ENCODE measurements around the gene OLFML2B. TPM values are rescaled to one million over a fixed set of nuclear protein-coding genes. Genes with fewer than 3 reads are reported as not detected.
"Not testable (repeated sequence)": the region's sequence is repeated elsewhere in the genome, so short reads cannot be mapped to it uniquely, and the experiment has no call there.

Gene OLFML2B
- total RNA-seq (2014; rRNA removed; shearing (Covaris generic); ENCODE audit: low replicate concordance), result 0.20 TPM in 1 of 2 replicates, not detected in the other

DNA sequence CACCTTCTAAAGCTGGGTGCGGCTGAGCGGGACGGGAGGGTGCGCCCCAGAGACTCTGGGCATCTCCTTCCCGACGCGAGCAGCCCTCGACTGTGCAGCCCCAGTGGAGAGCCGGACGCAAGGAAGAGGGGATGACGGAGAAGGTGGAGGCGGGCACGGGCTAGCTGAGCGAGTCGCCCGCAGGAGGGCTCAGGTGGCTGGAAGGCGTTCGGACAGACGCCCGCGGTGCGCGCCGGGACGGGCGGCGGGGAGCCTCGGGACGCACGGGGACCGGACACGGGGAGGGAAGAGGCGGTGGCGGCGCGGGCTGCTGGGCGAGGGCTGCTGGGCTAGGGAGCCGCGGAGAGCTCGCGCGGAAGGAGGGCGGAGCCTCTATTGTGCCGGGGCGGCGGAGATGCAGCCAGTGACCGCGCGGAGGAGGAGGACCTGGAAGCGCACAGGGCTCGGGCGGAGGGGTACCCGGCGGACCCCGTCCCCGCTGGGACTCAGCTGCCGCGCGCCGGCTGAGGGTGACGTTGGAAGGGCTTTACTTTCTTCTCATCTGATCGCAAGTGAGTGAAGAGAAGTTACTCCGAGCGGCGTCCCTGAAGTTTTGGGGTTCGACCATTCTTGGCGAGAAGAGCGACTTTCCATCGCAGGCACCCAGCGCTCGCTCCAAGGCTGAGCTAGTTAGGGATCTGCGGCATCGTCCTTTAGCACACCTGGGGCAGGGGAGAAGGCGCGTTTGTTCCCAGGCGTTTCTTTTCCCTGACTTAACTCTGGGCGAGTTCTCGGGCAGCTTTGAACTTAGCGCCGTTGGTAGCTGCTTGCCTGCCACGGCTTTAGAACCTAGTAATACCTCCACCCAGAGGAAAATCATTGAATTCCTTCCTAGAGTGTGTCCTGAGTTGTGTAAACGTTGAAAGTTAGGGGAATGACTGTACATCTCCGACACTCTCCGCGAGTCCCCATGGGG, at the start of gene OLFML2B:
Gene OLFML2B (minus strand): TSS at position 323 of the 955 bp plus-strand sequence. CDS start 439 bp downstream, outside the sequence.
- peak; percentile 68 for DNase-seq
- Histone ChIP-seq H3K27me3 (no peaks in the 10 kb centered on the region), H3K4me3 (peak within 1 kb of the TSS; percentile 59), H3K9me3 (peaks cover 13% of the 10 kb centered on the region), H3K36me3 (no peaks in the 10 kb centered on the region)

DNA sequence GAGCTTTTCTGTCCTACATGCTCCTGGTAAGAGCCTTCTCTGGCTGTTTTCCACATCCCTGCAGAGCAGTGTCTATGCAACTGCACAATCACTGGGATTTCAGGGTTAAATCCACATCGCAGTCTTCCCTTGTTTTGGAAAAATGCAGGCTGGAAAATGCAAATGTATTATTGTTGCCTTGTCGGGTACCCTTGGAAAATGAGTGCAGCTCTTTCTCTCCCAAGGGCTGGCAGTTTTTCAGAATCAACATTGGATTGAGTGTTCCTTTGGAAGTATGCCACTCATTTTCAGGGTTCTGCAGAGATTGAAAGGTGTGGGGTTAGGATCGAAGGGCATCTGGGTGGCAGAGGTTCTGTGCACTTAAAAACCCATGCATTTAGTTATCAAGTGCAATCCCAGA, 49.1 kb upstream of the OLFML2B start:
- Histone ChIP-seq H3K4me3 (no peak overlapping the region), H3K36me3 (no peaks in the 10 kb centered on the region), H3K27me3 (peaks cover 33% of the 10 kb centered on the region), H3K9me3 (no peaks in the 10 kb centered on the region; the same call in 1 of the 2 replicates)
- DNase-seq, result no peak

DNA sequence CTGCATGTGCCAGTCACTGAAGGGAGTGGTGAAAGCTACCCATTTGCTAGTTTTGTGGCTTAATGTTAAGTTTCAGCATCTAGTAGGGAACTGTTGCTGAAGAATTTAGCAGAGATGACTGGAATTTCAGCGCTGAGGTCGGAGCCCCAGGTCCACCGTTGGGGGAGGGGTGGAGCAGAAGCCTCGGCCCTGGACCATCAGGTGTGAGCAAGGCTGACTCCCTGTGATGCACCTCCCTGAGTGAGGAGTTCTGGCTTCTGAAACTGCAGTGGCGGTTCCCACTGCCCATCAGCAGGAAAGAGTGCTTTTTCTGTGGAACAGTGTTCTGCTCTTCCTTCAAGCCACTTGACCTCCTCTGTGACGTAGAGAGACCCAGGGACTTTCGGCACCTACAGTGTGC, 47.2 kb upstream of the OLFML2B start:
- no peaks in the 10 kb centered on the region for H3K36me3 ChIP-seq
- peaks cover 35% of the 10 kb centered on the region for H3K27me3 ChIP-seq
- no peak for DNase-seq
- H3K4me3 ChIP-seq, result no peak overlapping the region
- H3K9me3 ChIP-seq, result no peaks in the 10 kb centered on the region; the same call in 1 of the 2 replicates

DNA sequence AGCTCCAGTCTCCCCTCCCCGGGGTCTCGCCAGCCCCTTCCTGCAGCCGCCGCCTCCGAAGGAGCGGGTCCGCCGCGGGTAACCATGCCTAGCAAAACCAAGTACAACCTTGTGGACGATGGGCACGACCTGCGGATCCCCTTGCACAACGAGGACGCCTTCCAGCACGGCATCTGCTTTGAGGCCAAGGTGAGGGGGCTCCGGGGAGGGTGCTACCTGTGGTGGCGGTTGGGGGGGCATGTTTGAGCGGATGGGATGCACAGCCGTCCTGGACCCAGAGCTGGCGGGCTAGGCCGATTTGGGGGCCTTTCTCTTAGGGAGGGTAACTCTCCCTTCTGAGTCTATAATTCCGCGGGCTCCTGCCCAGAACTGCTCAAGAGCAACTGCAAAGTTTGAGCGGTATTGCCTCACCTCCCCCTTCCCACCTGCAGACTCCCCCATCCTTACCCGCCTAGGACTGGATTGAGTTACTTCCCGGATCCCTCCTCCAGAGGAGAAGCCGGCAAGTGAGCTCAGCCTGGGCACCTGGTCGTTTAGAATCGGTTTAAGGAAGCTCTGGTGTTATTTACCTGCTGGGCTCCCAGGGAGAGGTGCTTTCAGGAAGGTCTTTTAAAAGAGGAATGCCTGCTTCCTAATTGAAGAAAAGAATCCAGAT, 46.6 kb upstream of the OLFML2B start:
- DNase-seq, result no peak
- Histone ChIP-seq H3K36me3 (no peaks in the 10 kb centered on the region), H3K27me3 (peaks cover 35% of the 10 kb centered on the region), H3K9me3 (no peaks in the 10 kb centered on the region; the same call in 1 of the 2 replicates), H3K4me3 (peak overlapping the region; percentile 47; the same call in 1 of the 2 replicates)

DNA sequence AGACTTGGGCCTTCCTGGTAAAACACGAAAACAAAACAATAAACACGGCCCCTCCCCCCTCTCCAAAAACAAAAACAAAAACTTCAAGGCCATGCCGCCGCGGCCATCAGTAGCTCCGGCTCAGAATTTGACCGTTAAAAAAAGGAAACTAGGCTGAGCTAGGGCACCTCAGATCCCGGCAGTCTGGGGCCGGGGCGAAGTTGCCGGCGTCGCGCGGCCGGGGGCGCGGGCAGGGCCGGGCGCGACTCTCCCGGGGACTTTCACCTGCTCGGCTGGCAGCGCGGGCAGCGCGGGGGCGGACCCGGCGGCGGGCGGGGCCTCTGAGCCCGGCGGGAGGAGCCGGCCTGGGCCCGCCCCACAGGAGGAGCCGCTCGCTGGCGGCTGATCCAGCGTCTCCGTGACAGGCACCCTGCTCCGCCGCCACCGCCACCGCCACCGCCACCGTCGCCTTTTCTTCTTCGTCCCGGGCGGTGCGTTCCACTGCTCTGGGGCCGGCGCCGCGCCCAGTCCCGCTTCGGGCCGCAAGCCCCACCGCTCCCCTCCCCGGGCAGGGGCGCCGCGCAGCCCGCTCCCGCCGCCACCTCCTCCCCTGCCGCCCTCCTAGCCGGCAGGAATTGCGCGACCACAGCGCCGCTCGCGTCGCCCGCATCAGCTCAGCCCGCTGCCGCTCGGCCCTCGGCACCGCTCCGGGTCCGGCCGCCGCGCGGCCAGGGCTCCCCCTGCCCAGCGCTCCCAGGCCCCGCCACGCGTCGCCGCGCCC, 45.8 kb upstream of the OLFML2B start, which contains the start of gene NOS1AP:
Gene NOS1AP (plus strand): TSS at position 358 of the 760 bp plus-strand sequence. CDS start 487 bp downstream, outside the sequence.
- Histone ChIP-seq H3K9me3 (no peaks in the 10 kb centered on the region; the same call in 1 of the 2 replicates), H3K36me3 (no peaks in the 10 kb centered on the region; the same call in 1 of the 2 replicates), H3K27me3 (peaks cover 35% of the 10 kb centered on the region), H3K4me3 (peak within 1 kb of the TSS; percentile 47)
- DNase-seq, result peak; percentile 73

DNA sequence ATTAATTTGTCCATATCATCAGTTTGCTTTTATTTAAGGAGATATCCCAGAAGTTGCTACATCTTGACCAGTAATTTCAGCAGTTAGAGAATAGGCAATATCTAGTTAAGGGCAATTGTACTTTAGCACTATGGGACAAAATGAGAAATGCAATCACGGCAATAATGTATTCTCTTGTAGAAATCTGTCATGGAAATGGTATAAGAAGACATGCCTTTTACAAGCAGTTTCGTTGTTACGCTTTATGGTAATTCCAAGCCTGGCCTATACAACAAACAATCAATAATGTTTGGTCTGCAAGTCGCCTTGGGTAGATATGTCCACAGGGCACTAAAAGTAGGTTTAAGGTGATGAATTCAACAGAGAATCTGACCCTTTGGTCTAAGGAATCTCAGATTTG, 44.6 kb upstream of the OLFML2B start:
- no peaks in the 10 kb centered on the region; the same call in 1 of the 2 replicates for H3K36me3 ChIP-seq
- no peak overlapping the region for H3K4me3 ChIP-seq
- no peaks in the 10 kb centered on the region for H3K9me3 ChIP-seq
- peaks cover 33% of the 10 kb centered on the region for H3K27me3 ChIP-seq
- DNase-seq, result no peak

DNA sequence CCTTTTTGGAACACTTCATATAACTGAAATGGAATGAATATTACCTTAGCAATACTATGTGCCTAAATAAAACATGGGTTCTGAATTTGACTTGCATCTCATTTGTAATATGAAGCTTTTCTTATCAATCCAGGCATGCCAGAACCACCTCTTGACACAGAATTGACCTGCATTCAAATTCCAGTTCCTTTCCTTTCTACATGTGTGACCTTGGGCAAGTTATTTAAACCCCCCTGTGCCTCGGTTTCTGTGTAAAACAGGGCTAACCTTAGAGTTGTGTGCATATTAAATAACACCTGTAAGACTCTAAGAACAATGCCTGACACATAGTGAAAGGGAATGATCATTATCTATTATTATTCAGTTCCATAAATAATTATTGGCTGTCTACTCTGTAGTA, 43.8 kb upstream of the OLFML2B start:
- Histone ChIP-seq H3K4me3 (no peak overlapping the region), H3K27me3 (peaks cover 31% of the 10 kb centered on the region), H3K9me3 (no peaks in the 10 kb centered on the region), H3K36me3 (no peaks in the 10 kb centered on the region; the same call in 1 of the 2 replicates)
- DNase-seq, result no peak

DNA sequence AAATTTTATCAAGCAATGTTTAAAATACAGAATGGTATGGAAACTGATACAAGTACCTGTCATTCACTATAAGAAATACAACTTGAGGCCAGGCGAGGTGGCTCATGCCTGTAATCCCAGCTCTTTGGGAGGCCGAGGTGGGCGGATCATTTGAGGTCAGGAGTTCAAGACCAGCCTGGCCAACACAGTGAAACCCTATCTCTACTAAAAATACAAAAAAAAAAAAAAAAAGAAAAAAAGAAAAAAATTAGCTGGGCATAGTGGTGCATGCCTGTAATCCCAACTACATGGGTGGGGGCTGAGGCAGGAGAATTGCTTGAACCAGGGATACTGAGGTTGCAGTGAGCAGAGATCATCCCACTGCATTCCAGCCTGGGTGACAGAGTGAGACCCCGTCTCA, 43.2 kb upstream of the OLFML2B start:
- not testable (repeated sequence) for H3K9me3 ChIP-seq, DNase-seq, H3K4me3 ChIP-seq, H3K36me3 ChIP-seq
- H3K27me3 ChIP-seq, result peaks cover 26% of the 10 kb centered on the region

DNA sequence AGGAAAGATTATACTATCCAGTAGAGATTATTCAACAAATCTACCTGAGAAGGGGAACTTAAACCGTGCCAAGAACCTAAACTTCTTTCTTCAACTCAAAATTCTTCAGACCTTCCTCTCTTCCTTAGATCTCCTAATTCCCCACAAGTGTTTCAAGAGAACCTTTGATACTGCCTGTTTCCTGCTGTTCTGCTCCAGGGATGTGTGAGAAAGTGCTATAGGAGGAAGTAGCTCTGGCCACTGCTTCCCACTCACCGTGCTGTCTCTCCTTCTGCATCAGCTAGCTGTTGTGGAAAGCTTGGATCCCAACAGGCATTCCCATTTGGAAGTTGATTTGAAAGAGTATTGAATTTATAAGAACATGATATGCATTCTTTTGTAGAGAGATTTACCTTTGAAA, 41.3 kb upstream of the OLFML2B start:
- no peaks in the 10 kb centered on the region; the same call in 1 of the 2 replicates for H3K36me3 ChIP-seq
- no peaks in the 10 kb centered on the region for H3K9me3 ChIP-seq
- DNase-seq, result no peak
- peaks cover 8% of the 10 kb centered on the region for H3K27me3 ChIP-seq
- no peak overlapping the region for H3K4me3 ChIP-seq

DNA sequence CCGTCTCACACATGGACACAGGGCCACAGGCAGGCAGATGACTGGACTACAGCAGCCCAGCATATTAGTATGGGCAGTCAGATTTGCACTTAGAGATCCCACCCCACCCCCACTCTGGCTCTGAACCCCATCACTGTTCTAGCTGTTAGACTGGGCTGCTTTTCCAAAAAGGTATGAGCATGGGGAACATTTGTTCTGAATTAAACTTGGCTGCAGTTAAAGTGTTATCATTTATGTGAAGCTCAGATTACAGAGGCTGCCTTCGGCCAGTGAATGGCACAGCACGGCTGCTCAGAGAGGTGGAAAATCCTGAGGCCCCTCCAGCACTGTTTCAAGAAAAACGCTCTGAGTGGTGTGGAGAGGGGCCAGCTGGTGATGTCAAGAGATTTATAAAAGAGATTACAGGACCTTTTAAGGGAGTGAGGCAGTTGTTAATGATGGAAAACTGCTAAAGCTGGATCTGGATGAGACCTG, 38.9 kb upstream of the OLFML2B start:
- Histone ChIP-seq H3K36me3 (no peaks in the 10 kb centered on the region; the same call in 1 of the 2 replicates), H3K4me3 (no peak overlapping the region), H3K9me3 (no peaks in the 10 kb centered on the region), H3K27me3 (peaks cover 2% of the 10 kb centered on the region; the same call in 1 of the 2 replicates)
- DNase-seq, result peak; percentile 9

DNA sequence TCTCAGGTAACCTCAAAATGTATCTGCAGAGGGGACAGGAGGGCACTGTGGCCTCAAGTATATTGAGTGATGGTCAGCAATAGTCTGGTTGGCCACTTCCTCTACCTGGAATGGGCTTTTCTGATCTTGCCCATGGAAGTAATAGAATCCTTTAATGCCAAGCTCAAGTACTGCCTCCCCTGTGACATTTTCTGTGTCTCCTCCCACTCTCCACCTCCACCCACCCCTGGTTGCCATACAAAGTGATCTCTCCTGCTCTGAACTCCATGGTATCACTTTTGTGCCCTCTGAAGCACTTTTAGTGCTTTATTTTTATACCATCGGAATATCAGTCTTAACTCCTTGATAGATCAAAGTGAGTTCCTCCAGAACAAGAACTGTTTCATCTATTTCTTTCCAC, 36.6 kb upstream of the OLFML2B start:
- no peaks in the 10 kb centered on the region; the same call in 1 of the 2 replicates for H3K27me3 ChIP-seq
- no peaks in the 10 kb centered on the region; the same call in 1 of the 2 replicates for H3K36me3 ChIP-seq
- no peaks in the 10 kb centered on the region for H3K9me3 ChIP-seq
- DNase-seq, result no peak
- no peak overlapping the region for H3K4me3 ChIP-seq

DNA sequence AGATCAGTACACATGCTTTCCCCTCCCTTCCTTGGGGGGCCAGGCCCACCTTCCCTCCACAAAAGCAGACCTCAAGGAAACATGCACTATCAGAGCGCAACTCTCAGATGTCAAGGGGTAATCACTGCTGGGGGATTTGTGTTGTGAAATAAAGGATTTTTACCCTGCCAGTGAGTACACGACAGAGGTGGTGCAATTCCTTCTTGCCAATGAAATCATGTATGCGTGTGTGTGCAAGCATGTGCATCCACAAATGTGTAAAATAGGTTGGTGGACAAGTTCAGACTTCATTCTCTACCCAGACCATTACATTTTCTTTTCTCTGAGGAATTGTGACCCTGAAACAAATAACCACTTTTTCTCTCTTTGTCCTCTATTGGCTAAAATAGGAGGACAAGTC, 36.1 kb upstream of the OLFML2B start:
- H3K9me3 ChIP-seq, result no peaks in the 10 kb centered on the region
- no peak overlapping the region for H3K4me3 ChIP-seq
- no peak for DNase-seq
- no peaks in the 10 kb centered on the region for H3K36me3 ChIP-seq
- H3K27me3 ChIP-seq, result no peaks in the 10 kb centered on the region; the same call in 1 of the 2 replicates

DNA sequence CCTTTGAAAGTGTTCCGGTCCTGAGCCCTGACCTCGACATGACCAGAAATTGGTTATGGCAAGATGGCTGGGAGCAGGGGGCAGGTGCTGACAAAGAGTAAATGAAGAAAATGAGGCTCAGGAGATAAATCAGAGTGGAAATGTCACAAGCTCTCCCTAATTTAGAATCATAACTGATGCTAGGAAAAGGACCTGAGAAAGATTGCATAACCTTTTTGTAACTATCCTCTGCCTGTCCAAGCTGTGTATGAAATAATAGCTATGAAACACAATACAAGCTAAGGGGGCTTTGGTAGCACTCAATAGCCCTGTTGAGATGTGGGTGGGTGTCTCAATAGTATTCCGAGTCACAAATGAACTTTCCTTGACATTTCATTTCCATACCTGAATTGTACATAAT, 32.9 kb upstream of the OLFML2B start:
- DNase-seq, result no peak
- H3K4me3 ChIP-seq, result no peak overlapping the region
- no peaks in the 10 kb centered on the region for H3K9me3 ChIP-seq
- H3K27me3 ChIP-seq, result no peaks in the 10 kb centered on the region; the same call in 1 of the 2 replicates
- no peaks in the 10 kb centered on the region for H3K36me3 ChIP-seq

DNA sequence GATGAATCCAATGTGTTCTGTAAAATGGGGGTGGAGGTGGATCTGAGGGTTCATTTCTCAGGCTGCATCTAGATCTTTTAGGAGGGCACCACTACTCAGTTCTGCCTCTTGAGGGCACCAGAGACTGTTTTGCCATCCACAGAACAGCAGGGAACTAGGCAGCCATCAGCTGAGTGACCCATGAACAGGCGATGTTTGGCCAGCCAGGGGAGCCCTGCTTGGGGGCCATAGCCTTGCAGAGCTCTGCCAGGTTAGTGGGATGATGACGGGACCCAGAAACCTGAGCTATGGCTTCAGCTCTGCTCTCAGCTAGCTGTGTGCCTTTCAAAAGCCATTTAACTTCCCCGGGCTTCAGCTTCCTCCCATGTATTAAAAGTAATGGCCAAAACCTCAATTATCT, 32.4 kb upstream of the OLFML2B start:
- no peaks in the 10 kb centered on the region for H3K36me3 ChIP-seq
- H3K4me3 ChIP-seq, result no peak overlapping the region
- H3K27me3 ChIP-seq, result no peaks in the 10 kb centered on the region; the same call in 1 of the 2 replicates
- no peaks in the 10 kb centered on the region for H3K9me3 ChIP-seq
- peak; percentile 57 for DNase-seq

DNA sequence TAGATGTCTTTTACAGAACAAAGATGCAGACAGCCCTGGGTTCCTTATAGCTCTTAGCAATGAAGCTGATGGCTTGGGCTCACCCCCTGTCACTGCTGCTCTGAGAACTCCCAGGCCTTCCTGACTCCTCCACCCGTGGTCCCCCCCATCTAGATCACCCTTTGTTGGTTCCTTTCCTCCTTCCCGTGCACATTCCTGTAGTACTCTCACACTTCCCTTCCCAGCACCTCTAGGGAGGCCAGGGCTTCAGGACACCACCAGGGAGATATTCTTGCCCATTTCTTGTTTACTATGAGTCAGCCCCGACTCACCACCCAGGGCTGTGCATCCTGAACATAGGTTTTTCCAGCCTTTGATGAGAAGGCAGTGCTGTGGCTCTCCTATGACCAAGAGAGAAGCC, 31.4 kb upstream of the OLFML2B start:
- Histone ChIP-seq H3K27me3 (no peaks in the 10 kb centered on the region; the same call in 1 of the 2 replicates), H3K4me3 (no peak overlapping the region), H3K36me3 (no peaks in the 10 kb centered on the region), H3K9me3 (no peaks in the 10 kb centered on the region)
- peak; percentile 88 for DNase-seq

DNA sequence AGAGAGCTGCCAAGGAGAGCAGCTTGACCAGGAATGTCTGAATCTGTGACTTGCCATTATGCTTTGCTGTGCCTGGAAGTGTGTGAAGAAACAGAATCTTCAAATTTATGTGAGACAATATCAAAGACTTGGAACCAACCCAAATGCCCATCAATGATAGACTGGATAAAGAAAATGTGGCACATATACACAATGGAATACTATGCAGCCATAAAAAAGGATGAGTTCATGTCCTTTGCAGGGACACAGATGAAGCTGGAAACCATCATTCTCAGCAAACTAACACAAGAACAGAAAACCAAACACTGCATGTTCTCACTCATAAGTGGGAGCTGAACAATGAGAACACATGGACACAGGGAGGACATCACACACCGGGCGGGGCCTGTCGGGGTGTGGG, 30.3 kb upstream of the OLFML2B start:
- not testable (repeated sequence) for DNase-seq, H3K4me3 ChIP-seq, H3K27me3 ChIP-seq, H3K36me3 ChIP-seq, H3K9me3 ChIP-seq
